GM12875 (cell line): ENCODE results near the gene ENOSF1.

Experiments used
- H3K4me3 ChIP-seq: one replicate; pipeline ENCODE4 v1.5.1; 2011; ENCODE audit warnings: low read depth, low read length, control low read depth
- CTCF ChIP-seq: IDR thresholded peaks from 2 replicates; pipeline ENCODE4 v1.5.1; 2011; ENCODE audit warnings: low read depth, mild to moderate bottlenecking, control low read depth, inconsistent platforms, low read length, moderate library complexity, borderline replicate concordance; ENCODE audit not compliant: insufficient read depth

ENOSF1 gene

GRCh38 chr18:666628-667027 lies 45.8 kb downstream of the ENOSF1 start:
- H3K4me3 ChIP-seq = no peak overlapping the region
- TF ChIP-seq CTCF = no peak

- H3K4me3 ChIP-seq = no peak overlapping the region
- peak; percentile 20; the same call in 1 of the 2 replicates for TF ChIP-seq CTCF
Measured at GRCh38 chr18:666177-666576, 46.3 kb downstream of the ENOSF1 start.

DNA sequence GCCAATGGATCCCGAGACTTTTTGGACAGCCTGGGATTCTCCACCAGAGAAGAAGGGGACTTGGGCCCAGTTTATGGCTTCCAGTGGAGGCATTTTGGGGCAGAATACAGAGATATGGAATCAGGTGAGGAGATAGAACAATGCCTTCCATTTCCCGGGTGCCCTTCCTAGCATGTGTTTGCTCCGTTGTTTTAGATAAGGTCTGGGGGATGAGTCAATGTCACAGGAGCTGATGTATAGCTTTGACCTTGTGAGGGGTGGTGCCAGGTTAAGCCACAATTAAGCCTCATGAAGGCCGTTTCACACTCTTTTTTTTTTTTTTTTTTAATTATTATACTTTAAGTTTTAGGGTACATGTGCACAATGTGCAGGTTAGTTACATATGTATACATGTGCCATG lies 50.2 kb downstream of the ENOSF1 start:
- no peak overlapping the region for H3K4me3 ChIP-seq
- no peak for TF ChIP-seq CTCF

- H3K4me3 ChIP-seq = no peak overlapping the region
- no peak for TF ChIP-seq CTCF
Measured at GRCh38 chr18:659597-659996, 52.8 kb downstream of the ENOSF1 start.

GRCh38 chr18:658947-659533 lies 53.4 kb downstream of the ENOSF1 start:
- TF ChIP-seq CTCF = no peak
- H3K4me3 ChIP-seq = peak overlapping the region; percentile 93

DNA sequence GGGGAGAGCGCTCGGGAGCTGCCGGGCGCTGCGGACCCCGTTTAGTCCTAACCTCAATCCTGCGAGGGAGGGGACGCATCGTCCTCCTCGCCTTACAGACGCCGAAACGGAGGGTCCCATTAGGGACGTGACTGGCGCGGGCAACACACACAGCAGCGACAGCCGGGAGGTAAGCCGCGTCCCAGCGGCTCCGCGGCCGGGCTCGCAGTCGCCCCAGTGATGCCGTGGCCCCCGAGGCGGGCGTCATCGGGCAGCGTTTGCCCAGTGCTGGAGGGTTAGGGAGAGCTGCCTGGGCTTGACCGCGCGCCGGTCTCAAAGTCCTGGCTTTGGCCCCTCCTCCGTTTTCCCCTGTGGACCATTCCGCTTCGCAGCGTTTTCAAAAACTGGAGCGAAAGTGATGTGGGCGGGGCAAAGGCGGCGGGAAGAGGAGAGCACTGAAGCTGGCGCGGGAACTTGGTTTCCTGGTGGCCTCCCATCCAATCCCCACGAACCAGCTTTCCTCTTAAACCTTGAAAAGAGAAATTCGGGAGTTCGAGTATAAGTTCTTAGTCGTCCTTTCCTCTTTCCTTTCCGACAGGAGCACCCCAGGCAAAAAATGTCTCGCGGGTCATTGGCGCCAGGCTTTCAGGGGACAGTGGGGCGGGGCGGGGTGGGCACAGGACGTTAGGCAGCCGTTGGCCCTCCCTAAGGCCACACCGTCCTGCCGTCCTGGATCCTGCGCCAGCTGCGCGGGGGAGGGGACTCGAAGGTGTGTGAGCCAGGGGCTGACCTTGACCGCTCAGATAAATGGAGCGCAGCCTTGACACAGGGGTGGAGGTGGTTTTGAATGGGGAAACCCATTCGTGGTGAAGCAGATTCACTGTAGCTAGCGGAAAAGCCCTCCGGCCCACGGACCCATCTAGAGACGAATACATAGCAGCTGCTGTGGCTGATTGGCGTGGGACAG lies 54.2 kb downstream of the ENOSF1 start:
- TF ChIP-seq CTCF = no peak
- H3K4me3 ChIP-seq = peak overlapping the region; percentile 93
